ENCODE data around the gene DRD5.
A peak's percentile ranks its signal among the peaks of the same experiment; 100 is the strongest.
"Not testable (repeated sequence)": the region's sequence is repeated elsewhere in the genome, so short reads cannot be mapped to it uniquely, and the experiment has no call there.

The DRD5 gene

DNA sequence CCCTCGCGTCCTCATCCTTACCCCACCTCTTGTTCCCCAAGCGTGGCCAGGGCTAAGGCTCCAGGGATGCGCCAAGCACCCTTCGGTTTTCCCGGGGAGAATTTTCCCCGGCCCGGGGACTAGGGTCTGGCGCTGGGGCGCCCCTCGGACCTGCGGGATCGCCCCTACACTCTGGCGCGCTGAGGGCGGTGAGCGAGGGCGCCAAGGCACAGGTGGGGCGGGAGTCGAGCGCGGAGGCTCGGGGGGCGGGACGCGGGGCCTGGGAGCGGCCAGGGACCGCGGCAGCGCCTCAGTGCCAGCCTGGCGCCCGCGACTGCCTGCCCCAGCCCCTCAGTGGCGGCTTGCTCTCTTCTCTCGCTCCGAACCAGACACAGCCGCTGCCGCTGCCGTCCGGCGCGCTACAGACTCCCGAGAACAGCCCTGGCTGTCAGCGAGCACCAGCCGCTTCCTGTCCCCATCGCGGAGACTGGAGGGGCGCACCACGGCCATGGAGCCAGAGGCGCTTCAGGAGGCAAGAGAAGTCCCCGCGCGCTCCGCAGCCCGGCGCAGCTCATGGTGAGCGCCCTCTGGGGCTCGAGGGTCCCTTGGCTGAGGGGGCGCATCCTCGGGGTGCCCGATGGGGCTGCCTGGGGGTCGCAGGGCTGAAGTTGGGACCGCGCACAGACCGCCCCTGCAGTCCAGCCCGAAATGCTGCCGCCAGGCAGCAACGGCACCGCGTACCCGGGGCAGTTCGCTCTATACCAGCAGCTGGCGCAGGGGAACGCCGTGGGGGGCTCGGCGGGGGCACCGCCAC, at the start of gene DRD5:
TSS of gene DRD5 (plus strand) at position 292 of the 793 bp plus-strand sequence. CDS start at position 688, 396 bp downstream.
- CTCF ChIA-PET, result no interaction called here
- DNase-seq (ENCODE audit: extremely low spot score), result no peak
- POLR2A ChIA-PET, result no interaction called here
- no peak for TF ChIP-seq CTCF (IDR thresholded peaks at IDR 0.05; ENCODE audit: control extremely low read depth, extremely low read depth, low read depth, missing control alignments)

DNA sequence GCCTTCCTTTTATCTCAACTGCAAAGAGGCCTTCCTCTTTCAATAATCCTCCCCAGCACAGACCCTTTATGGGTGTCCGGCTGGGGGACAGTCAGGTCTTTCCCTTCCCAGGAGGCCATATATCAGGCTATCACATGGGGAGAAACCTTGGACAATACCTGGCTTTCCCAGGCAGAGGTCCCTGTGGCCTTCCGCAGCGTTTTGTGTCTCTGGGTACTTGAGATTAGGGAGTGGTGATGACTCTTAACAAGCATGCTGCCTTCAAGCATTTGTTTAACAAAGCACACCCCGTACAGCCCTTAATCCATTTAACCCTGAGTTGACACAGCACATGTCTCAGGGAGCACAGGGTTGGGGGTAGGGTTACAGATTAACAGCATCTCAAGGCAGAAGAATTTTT, 49.2 kb upstream of the DRD5 start:
- POLR2A ChIA-PET; DNase-seq (ENCODE audit: extremely low spot score); CTCF ChIA-PET: not testable (repeated sequence)

DNA sequence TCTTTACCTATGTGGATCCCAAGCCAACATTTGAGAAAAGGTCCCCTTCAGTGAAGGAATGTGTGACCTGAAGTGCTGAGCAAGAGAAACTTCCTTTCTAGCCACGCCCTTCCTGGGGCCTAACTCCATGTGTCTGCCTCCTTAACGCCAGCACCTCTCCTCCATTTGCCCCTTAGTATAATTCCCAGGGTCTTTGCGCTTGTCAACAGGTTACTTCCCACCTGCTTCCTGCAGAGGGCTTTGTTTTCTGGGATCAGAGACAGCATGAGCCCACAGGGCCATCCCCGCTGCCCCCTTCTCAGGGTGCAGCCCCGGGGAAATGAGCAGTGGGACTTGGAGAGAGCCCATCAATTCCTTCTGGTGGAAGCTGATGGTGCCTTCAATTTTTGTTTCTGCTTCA, 45.9 kb upstream of the DRD5 start:
- TF ChIP-seq CTCF (IDR thresholded peaks at IDR 0.05; ENCODE audit: control extremely low read depth, extremely low read depth, low read depth, missing control alignments), result no peak
- ChIA-PET CTCF (no interaction called here), POLR2A (interaction anchor here (0.7 kb wide), 1 partner anchor 381 kb away, joined by 7 read pairs; the partner anchor contains the start of gene WDR1)
- no peak for DNase-seq (ENCODE audit: extremely low spot score)

GRCh38 chr4:9737280-9737679, 44.2 kb upstream of the DRD5 start:
- DNase-seq (ENCODE audit: extremely low spot score); POLR2A ChIA-PET: not testable (repeated sequence)
- CTCF ChIA-PET, result interaction anchor here (1.4 kb wide), 1 partner anchor 33 kb away, joined by 3 read pairs; no protein-coding TSS in a partner anchor

GRCh38 chr4:9743789-9744188, 37.6 kb upstream of the DRD5 start:
- POLR2A ChIA-PET; DNase-seq (ENCODE audit: extremely low spot score); CTCF ChIA-PET: not testable (repeated sequence)

DNA sequence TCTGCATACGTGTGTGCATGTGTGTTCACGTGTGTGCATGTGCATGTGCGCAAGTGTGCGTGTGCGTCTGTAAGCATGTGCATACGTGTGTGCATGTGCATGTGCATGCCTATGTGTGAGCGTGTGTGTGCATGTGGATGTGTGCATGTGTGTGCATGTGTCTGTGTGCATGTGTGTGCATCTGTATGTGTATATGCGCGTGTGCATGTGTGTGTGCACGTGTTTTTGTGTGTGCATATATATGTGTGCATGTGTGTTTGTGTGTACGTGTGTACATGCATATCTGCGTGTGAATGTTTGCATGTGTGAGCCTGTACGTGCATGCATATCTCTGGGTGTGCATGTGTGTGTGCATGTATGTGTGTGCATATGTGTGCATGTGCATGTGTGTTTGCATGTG, 35.7 kb upstream of the DRD5 start:
- TF ChIP-seq CTCF (IDR thresholded peaks at IDR 0.05; ENCODE audit: control extremely low read depth, extremely low read depth, low read depth, missing control alignments), result no peak
- ChIA-PET CTCF (no interaction called here), POLR2A (no interaction called here)
- DNase-seq (ENCODE audit: extremely low spot score), result no peak

DNA sequence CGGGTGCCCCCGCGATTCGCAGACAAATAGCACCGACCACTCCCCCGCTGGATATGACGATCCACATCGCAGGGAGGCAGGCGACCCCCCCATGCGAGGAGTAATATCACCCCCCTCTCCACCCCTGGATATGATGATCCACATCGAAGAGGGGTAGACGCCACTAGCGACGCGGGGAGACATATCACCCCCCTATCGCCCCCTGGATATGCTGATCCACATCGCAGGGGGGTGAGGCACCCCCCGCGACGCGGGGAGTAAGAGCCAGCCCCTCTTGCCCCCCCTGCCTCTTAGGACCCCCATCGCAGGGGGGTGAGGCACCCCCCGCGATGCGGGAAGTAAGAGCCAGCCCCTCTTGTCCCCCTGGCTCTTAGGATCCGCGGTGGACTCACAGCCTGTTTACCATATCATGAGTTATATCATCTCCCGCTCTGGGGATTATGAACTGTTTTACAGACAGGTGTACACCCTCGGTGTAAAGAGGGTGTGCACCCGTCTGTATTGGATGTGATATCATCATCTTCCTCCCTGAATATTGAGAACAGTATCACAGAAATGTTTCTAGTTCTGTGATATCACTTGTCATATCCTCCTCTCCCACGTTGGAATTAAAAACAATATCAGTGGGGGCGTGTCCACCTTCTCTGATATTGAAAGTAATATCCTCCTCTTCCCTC, 22.7 kb upstream of the DRD5 start:
- DNase-seq (ENCODE audit: extremely low spot score), result no peak
- POLR2A ChIA-PET, result no interaction called here
- no peak for TF ChIP-seq CTCF (IDR thresholded peaks at IDR 0.05; ENCODE audit: control extremely low read depth, extremely low read depth, low read depth, missing control alignments)
- CTCF ChIA-PET, result no interaction called here

DNA sequence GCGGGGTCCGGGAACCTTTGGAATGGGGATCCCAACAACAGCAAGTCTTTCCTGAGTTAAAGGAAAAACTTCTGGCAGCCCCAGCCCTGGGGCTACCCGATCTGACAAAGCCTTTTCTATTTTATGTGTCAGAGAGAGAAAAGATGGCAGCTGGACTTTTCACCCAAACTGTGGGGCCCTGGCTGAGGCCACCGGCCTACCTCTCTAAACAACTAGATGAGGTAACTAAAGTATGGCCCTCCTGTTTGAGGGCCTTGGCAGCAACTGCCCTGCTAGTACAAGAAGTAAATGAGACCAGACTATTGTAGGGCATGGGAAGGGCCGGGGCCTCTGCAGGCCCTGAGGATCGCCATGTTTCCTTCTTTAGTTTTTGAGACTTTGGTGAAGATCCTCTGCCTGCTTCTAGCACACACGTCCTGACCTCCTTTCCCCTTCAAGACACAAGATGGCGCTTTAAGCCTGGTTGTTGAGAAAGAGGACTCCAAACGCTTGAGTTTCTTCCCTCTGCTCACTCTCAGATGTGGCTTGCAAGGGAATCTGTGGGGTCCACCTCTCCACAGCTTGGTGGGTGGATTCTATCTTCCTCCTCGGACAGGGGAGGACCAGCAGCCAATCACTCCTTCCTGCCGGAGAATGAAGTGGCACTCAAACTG, 18.5 kb upstream of the DRD5 start:
- ChIA-PET CTCF (interaction anchor here (0.7 to 7.5 kb wide), 11 partner anchors 136 to 397 kb away, joined by 3 to 162 read pairs (median 3); no protein-coding TSS in a partner anchor), POLR2A (no interaction called here)
- peak; percentile 83 for TF ChIP-seq CTCF (IDR thresholded peaks at IDR 0.05; ENCODE audit: control extremely low read depth, extremely low read depth, low read depth, missing control alignments)
- DNase-seq (ENCODE audit: extremely low spot score), result peak; percentile 73
